Mammary epithelial cell (primary cell): ENCODE measurements around the gene STK17A.
"Not testable (repeated sequence)": the region's sequence is repeated elsewhere in the genome, so short reads cannot be mapped to it uniquely, and the experiment has no call there.

Source experiments
- EZH2 ChIP-seq: IDR thresholded peaks from 2 replicates; pipeline ENCODE4 v1.6.1; 2012; ENCODE audit warnings: low read length, inconsistent platforms, borderline replicate concordance
- TF ChIP-seq, protein P1 (sequence below), 2 donors: IDR thresholded peaks in 1 of 2; conservative IDR thresholded peaks in 1 of 2; 2 replicates each; pipeline ENCODE4 v1.5.1; 2011 to 2012; ENCODE audit warnings: inconsistent platforms in 2 of 2, low read length in 2 of 2, mild to moderate bottlenecking in 2 of 2, control low read depth in 1 of 2, low read depth in 1 of 2; ENCODE audit not compliant: insufficient read depth in 1 of 2; ENCODE audit errors: extremely low read depth in 1 of 2

DNA sequence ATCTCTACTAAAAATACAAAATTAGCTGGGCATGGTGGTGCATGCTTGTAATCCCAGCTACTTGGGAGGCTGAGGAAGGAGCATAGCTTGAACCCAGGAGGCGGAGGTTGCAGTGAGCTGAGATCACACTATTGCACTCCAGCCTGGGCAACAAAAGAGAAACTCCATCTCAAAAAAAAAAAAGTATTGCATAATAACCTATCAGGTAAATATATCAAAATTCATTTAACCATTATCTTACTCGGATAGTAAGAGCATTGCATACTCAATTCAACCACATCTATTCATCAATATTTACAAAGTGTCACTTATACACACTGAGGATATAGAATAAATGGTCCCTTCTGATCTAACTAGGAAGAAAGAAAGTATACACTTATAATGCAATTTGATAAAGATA is 9.1 kb upstream of the STK17A start:
- TF ChIP-seq, protein P1, sequence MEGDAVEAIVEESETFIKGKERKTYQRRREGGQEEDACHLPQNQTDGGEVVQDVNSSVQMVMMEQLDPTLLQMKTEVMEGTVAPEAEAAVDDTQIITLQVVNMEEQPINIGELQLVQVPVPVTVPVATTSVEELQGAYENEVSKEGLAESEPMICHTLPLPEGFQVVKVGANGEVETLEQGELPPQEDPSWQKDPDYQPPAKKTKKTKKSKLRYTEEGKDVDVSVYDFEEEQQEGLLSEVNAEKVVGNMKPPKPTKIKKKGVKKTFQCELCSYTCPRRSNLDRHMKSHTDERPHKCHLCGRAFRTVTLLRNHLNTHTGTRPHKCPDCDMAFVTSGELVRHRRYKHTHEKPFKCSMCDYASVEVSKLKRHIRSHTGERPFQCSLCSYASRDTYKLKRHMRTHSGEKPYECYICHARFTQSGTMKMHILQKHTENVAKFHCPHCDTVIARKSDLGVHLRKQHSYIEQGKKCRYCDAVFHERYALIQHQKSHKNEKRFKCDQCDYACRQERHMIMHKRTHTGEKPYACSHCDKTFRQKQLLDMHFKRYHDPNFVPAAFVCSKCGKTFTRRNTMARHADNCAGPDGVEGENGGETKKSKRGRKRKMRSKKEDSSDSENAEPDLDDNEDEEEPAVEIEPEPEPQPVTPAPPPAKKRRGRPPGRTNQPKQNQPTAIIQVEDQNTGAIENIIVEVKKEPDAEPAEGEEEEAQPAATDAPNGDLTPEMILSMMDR (conservative IDR thresholded peaks at IDR 0.05 in 1 of 2, IDR thresholded peaks at IDR 0.05 in 1 of 2; ENCODE audit: extremely low read depth in 1 of 2, insufficient read depth in 1 of 2, low read depth in 1 of 2, low read length in 2 of 2): not testable (repeated sequence)
- not testable (repeated sequence) for TF ChIP-seq EZH2
